AG09309 (cell line): ENCODE results near the gene HCN2.

ENCODE experiments used
- DNase-seq: peaks from one replicate; pipeline ENCODE4 v3.0.0-alpha.2; 2010; ENCODE audit warnings: low read depth
- H3K4me3 ChIP-seq: 2 replicates; pipeline ENCODE4 v1.5.1; 2011; ENCODE audit warnings: mild to moderate bottlenecking, low read depth, low read length, moderate library complexity; ENCODE audit not compliant: control insufficient read depth
- TF ChIP-seq, protein P1 (sequence below): IDR thresholded peaks from 2 replicates; pipeline ENCODE4 v1.5.1; 2011; ENCODE audit warnings: mild to moderate bottlenecking, low read depth, low read length, inconsistent platforms; ENCODE audit not compliant: insufficient read depth, control insufficient read depth; ENCODE audit errors: missing control alignments

Gene HCN2

DNA sequence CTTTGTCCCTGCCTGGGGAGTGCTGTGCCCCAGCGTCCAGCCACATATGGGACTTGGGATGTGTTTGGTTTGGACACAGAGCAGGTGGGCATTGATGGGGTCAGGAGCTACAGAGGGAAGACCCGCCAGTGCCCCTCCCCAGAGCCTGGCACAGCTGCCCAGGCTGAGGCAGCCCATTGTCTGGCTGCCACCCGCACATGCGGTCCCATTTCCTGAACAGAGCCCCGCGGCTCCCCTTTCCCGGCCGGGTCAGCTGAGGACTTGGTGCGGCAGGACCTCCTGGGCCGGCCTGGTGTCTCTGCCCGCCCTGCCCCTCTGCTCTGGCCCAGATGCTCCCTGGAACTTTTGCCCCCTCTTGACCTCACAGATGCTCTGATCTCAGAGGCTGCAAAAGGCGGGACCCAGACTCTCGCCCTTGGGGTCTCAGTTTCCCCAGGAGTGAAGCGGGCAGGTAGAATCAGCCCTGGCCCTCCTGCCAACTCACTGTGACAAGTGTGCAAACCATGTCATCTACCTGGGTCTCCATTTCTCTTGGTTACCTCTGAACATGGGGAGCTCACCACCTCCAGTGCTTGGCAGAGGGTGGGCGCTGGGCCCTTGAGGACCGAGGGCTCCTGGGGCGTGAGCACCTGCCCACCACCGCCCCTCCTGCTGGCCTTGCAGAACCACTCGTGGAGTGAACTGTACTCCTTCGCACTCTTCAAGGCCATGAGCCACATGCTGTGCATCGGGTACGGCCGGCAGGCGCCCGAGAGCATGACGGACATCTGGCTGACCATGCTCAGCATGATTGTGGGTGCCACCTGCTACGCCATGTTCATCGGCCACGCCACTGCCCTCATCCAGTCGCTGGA, 17.8 kb downstream of the HCN2 start:
- H3K4me3 ChIP-seq, result no peak overlapping the region
- DNase-seq, result no peak
- TF ChIP-seq, protein P1, sequence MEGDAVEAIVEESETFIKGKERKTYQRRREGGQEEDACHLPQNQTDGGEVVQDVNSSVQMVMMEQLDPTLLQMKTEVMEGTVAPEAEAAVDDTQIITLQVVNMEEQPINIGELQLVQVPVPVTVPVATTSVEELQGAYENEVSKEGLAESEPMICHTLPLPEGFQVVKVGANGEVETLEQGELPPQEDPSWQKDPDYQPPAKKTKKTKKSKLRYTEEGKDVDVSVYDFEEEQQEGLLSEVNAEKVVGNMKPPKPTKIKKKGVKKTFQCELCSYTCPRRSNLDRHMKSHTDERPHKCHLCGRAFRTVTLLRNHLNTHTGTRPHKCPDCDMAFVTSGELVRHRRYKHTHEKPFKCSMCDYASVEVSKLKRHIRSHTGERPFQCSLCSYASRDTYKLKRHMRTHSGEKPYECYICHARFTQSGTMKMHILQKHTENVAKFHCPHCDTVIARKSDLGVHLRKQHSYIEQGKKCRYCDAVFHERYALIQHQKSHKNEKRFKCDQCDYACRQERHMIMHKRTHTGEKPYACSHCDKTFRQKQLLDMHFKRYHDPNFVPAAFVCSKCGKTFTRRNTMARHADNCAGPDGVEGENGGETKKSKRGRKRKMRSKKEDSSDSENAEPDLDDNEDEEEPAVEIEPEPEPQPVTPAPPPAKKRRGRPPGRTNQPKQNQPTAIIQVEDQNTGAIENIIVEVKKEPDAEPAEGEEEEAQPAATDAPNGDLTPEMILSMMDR, result no peak

DNA sequence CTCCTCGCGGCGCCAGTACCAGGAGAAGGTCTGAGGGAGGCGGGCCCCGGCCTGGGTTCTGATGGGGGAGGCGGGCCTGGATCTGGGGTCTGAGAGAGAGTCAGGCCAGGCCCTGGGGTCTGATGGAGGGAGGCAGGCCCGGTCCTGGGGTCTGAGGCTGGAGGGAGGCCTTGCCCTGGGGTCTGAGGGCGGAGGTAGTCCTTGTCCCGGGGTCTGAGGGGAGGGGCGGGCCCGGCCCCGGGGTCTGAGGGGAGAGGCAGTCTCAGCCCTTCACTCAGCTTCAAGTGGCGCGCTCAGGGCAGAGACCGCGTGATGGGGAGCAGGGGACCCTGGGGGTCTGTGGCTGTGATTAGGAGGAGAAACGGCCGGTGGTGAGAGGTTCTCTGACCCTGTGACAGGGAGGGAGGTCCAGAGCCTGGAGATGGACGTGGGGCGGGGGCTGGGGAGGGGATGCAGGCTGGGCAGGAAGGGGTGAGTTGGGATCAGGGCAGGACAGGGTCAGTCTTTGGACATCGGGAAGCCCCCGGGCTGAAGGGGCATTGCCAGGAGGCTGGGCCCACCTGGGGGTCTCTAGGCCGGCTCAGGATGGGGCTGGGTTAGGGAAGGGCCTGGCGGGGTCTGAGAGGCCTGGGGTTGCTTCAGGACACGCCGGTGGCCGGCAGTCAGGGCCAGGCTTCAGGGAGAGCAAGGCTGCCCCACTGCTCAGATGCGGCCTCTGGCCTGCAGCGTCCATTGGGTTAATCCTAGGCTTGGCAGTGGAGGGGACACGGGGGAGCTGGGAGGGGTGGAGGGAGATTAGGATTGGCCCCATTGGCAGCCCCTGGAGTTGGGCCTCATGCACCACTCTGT, 18.7 kb downstream of the HCN2 start:
- no peak for DNase-seq
- no peak overlapping the region for H3K4me3 ChIP-seq
- TF ChIP-seq, protein P1, result no peak

DNA sequence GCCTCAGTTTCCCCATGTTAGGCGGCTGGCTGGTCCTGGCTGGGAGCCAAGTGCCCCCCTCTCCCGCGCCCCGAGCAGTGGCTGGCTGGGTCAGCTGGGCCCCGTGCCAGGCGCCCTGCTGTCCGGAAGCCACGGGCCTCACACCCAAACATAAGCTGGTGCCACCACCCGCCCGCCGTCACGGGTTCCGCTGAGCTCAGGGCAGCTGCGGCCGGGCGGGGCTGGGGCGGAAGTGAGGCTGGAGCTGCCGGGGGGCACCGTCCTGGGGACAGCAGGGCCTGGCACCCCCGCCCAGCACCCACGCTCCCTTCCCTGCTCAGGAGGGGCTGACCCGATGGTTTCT, 19.3 kb downstream of the HCN2 start:
- H3K4me3 ChIP-seq, result no peak overlapping the region
- TF ChIP-seq, protein P1, result no peak
- no peak for DNase-seq

DNA sequence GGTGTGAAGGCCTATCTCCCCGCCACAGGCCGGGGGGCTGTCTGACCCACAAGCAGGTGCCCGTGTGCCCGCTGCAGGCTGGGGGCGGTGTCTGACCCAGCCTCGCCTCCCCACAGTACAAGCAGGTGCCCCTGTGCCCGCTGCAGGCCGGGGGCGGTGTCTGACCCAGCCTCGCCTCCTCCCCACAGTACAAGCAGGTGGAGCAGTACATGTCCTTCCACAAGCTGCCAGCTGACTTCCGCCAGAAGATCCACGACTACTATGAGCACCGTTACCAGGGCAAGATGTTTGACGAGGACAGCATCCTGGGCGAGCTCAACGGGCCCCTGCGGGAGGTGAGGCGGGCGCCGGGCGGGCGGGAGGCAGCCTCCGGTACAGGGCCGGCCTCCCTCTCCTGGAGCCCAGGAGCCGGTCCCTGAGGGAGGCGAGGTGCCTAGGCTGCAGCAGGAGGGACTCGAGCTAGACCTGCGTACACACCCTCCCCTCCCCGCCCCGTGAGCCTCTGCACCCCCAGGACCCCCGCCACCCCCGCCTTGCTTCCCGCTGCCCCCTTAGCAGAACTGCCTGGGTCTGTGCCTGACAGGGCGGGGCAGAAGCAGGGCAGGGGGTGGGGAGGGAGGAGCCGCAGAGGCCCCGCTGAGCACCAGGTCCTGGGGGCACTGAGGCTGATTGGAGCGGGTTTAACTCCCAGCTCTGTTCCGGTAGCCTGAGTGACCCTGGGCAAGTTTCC, 20.6 kb downstream of the HCN2 start:
- no peak overlapping the region for H3K4me3 ChIP-seq
- TF ChIP-seq, protein P1, result no peak
- DNase-seq, result no peak

DNA sequence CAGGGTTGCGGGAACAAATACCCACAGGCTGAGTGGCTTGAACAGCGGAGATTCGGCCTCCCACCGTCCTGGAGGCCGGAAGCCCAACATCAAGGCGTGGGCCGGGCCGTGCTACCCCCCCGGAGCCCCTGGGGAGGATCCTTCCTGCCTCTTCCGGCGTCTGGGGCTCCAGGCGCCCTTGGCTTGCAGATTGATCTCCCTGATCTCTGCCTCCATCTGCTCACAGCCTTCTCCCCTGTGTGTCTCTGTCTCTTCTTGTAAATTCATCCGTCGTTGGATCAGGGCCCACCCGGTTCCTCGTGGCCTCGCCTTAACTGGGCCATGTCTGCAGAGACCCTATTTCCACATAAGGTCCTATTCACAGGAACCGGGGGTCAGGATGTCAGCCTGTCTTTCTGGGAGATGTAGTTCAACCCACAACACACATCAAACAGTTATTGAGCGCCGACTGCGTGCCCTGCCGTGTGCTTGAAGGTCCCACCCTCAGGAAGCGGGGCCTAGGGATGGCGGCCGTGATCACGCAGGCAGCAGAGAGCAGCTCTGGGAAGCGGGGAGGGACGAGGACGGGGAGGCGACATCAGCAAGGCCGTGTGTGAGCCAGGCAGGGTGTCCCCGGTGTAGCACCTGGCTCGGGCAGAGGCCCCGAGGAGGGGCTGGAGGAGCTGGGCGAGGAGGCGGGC, 21.3 kb downstream of the HCN2 start:
- H3K4me3 ChIP-seq, result no peak overlapping the region; the same call in 1 of the 2 replicates
- TF ChIP-seq, protein P1, result no peak
- no peak for DNase-seq

DNA sequence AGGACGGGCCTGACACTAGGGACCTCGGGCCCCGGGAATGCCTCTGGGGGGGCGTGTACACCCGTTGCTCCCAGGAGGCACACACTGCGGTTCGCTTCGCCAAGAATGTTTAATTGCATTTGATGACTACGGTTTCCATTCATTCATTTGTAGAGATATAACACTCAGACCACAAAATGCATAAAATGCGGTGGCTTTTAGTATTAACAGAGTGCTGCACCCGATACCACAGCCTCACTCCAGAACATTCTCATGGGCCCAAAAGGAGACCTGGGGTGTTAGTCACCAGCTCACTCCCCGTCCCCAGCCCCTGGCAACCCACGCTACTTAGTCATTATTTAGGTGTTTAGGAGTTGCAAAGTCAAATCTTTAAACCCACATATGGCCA, 21.8 kb downstream of the HCN2 start:
- peak; percentile 96 for DNase-seq
- TF ChIP-seq, protein P1, result no peak
- H3K4me3 ChIP-seq, result no peak overlapping the region
